Fibroblast of lung (primary cell): ENCODE results near the gene MAN2B2. TPM values are rescaled to one million over a fixed set of nuclear protein-coding genes. Genes with fewer than 3 reads are reported as not detected.

Experiments used
- polyA plus RNA-seq, 2 donors: library from polyadenylated mRNA; depleted of rRNA in 1 of 2; stranded (reverse) in 1 of 2; unstranded in 1 of 2; fragments of >200 nt; gene quantifications; 2 replicates each; pipeline ENCODE4 v1.2.1, GENCODE V29; 2011 to 2012; ENCODE audit warnings: missing spikeins in 1 of 2
- total RNA-seq: library from RNA; depleted of rRNA; stranded (reverse); fragments of >200 nt; gene quantifications from 2 replicates; pipeline ENCODE4 v1.2.1, GENCODE V29; 2014

The MAN2B2 gene
- total and polyA plus RNA-seq, 2 donors (not counting 1 experiment from before 2014, with no cell fraction given): 19.0 to 27.2 TPM

Other genes with a start within 250 kb of the MAN2B2 start
- gene PPP2R2C, start 102.6 kb upstream of the MAN2B2 start, total RNA-seq: under 0.01 and 0.17 TPM in 2 replicates
- 0.10 and 0.17 TPM in 2 replicates for gene PPP2R2C, start 102.6 kb upstream of the MAN2B2 start, polyA plus RNA-seq
- 92.2 and 99.1 TPM in 2 replicates for gene MRFAP1, start 65.5 kb downstream of the MAN2B2 start, total RNA-seq
- 261 and 301 TPM in 2 replicates for gene MRFAP1, start 65.5 kb downstream of the MAN2B2 start, polyA plus RNA-seq
- gene S100P, start 118.7 kb downstream of the MAN2B2 start, total RNA-seq: not detected in 2 replicates
- not detected in 2 replicates for gene S100P, start 118.7 kb downstream of the MAN2B2 start, polyA plus RNA-seq
- 41.6 and 45.5 TPM in 2 replicates for gene MRFAP1L1, start 134.7 kb downstream of the MAN2B2 start, total RNA-seq
- 64.7 and 77.4 TPM in 2 replicates for gene MRFAP1L1, start 134.7 kb downstream of the MAN2B2 start, polyA plus RNA-seq
- gene BLOC1S4, start 141.0 kb downstream of the MAN2B2 start, total RNA-seq: 10.8 and 12.2 TPM in 2 replicates
- gene BLOC1S4, start 141.0 kb downstream of the MAN2B2 start, polyA plus RNA-seq: 12.3 and 13.5 TPM in 2 replicates
- gene KIAA0232, start 207.5 kb downstream of the MAN2B2 start, total RNA-seq: 17.7 and 18.8 TPM in 2 replicates
- gene KIAA0232, start 207.5 kb downstream of the MAN2B2 start, polyA plus RNA-seq: 12.3 and 18.0 TPM in 2 replicates